ENCODE data around the gene LRRC4C.

Gene LRRC4C

GRCh38 chr11:40099426-40100161 is 1359.9 kb downstream of the LRRC4C start:
- DNase-seq (ENCODE audit: low read depth) = no peak

DNA sequence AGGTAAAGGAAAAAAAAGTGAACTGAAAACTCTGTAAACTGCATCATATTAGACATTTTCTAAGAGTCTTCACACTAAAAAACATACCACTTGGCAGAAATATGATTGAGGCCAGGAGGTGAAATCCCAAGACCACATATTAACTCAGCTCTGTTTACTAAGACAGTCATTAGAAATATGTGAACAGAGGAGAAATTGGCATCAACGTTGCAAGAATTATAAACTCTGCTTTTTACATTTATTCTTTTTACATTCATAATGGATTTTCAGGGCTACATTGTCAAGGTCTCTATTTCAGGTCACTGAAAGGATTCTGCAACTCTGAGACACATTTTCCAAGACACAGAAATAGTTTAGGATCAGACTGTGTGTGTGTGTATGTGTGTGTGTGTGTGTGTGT is 1364.0 kb downstream of the LRRC4C start:
- no peak for DNase-seq (ENCODE audit: low read depth)

DNA sequence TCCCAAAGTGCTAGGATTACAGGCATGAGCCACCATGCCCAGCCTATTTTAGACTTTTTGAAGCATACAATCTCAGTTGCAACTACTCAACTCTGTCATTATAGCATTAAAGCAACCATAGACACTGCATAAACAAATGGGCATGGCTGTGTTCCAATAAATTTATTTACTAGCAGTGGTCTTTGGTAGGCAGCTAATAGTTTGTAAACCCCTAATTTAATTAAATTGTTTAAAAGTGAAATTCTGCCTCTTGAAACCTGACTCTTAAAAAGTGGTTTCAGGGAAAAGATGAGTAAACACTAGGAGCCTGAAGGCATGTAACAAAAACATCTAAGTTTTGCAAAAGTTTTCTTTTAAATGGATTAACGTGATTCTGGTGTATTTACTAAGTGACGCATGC is 1364.5 kb downstream of the LRRC4C start:
- no peak for DNase-seq (ENCODE audit: low read depth)

GRCh38 chr11:40080434-40080833 is 1379.0 kb downstream of the LRRC4C start:
- DNase-seq (ENCODE audit: low read depth) = no peak
